ENCODE data around the gene LELP1. TPM values are rescaled to one million over a fixed set of nuclear protein-coding genes. Genes with fewer than 3 reads are reported as not detected.

LELP1 gene
- total and polyA plus RNA-seq, 2 of the 13 experiments (the other 11 are each of a cell fraction or from before 2014, with no cell fraction given) = not detected

Other genes starting within 250 kb of the LELP1 start
- not detected in 2 replicates for gene SPRR4, start 232.8 kb upstream of the LELP1 start, total RNA-seq (2016; rRNA removed; fragmentation: Illumina TruSeq; extraction: Trizol)
- not detected in 2 replicates for gene SPRR4, start 232.8 kb upstream of the LELP1 start, polyA plus RNA-seq (2011; rRNA removed)
- not detected in 2 replicates for gene SPRR1A, start 219.3 kb upstream of the LELP1 start, total RNA-seq (2016; rRNA removed; fragmentation: Illumina TruSeq; extraction: Trizol)
- gene SPRR1A, start 219.3 kb upstream of the LELP1 start, polyA plus RNA-seq (2011; rRNA removed) = not detected in 2 replicates
- gene SPRR3, start 201.7 kb upstream of the LELP1 start, total RNA-seq (2016; rRNA removed; fragmentation: Illumina TruSeq; extraction: Trizol) = not detected in 2 replicates
- gene SPRR3, start 201.7 kb upstream of the LELP1 start, polyA plus RNA-seq (2011; rRNA removed) = not detected in 2 replicates
- gene SPRR1B, start 172.2 kb upstream of the LELP1 start, total RNA-seq (2016; rRNA removed; fragmentation: Illumina TruSeq; extraction: Trizol) = not detected in 2 replicates
- not detected in 2 replicates for gene SPRR1B, start 172.2 kb upstream of the LELP1 start, polyA plus RNA-seq (2011; rRNA removed)
- not detected in 2 replicates for gene SPRR2D, start 162.3 kb upstream of the LELP1 start, total RNA-seq (2016; rRNA removed; fragmentation: Illumina TruSeq; extraction: Trizol)
- not detected in 2 replicates for gene SPRR2D, start 162.3 kb upstream of the LELP1 start, polyA plus RNA-seq (2011; rRNA removed)
- not detected in 2 replicates for gene SPRR2A, start 145.9 kb upstream of the LELP1 start, total RNA-seq (2016; rRNA removed; fragmentation: Illumina TruSeq; extraction: Trizol)
- not detected in 2 replicates for gene SPRR2A, start 145.9 kb upstream of the LELP1 start, polyA plus RNA-seq (2011; rRNA removed)
- not detected in 2 replicates for gene SPRR2B, start 131.8 kb upstream of the LELP1 start, total RNA-seq (2016; rRNA removed; fragmentation: Illumina TruSeq; extraction: Trizol)
- gene SPRR2B, start 131.8 kb upstream of the LELP1 start, polyA plus RNA-seq (2011; rRNA removed) = not detected in 2 replicates
- gene SPRR2E, start 108.9 kb upstream of the LELP1 start, total RNA-seq (2016; rRNA removed; fragmentation: Illumina TruSeq; extraction: Trizol) = not detected in 2 replicates
- not detected in 2 replicates for gene SPRR2E, start 108.9 kb upstream of the LELP1 start, polyA plus RNA-seq (2011; rRNA removed)
- not detected in 2 replicates for gene SPRR2F, start 89.9 kb upstream of the LELP1 start, total RNA-seq (2016; rRNA removed; fragmentation: Illumina TruSeq; extraction: Trizol)
- not detected in 2 replicates for gene SPRR2F, start 89.9 kb upstream of the LELP1 start, polyA plus RNA-seq (2011; rRNA removed)
- gene SPRR2G, start 52.5 kb upstream of the LELP1 start, total RNA-seq (2016; rRNA removed; fragmentation: Illumina TruSeq; extraction: Trizol) = not detected in 2 replicates
- not detected in 2 replicates for gene SPRR2G, start 52.5 kb upstream of the LELP1 start, polyA plus RNA-seq (2011; rRNA removed)
- gene PRR9, start 14.2 kb downstream of the LELP1 start, total RNA-seq (2016; rRNA removed; fragmentation: Illumina TruSeq; extraction: Trizol) = not detected in 2 replicates
- gene PRR9, start 14.2 kb downstream of the LELP1 start, polyA plus RNA-seq (2011; rRNA removed) = not detected in 2 replicates
- gene LORICRIN, start 56.3 kb downstream of the LELP1 start, total RNA-seq (2016; rRNA removed; fragmentation: Illumina TruSeq; extraction: Trizol) = not detected in 2 replicates
- not detected in 2 replicates for gene LORICRIN, start 56.3 kb downstream of the LELP1 start, polyA plus RNA-seq (2011; rRNA removed)
- not detected in 2 replicates for gene PGLYRP3, start 109.5 kb downstream of the LELP1 start, total RNA-seq (2016; rRNA removed; fragmentation: Illumina TruSeq; extraction: Trizol)
- gene PGLYRP3, start 109.5 kb downstream of the LELP1 start, polyA plus RNA-seq (2011; rRNA removed) = not detected in 2 replicates
- not detected in 2 replicates for gene PGLYRP4, start 145.4 kb downstream of the LELP1 start, total RNA-seq (2016; rRNA removed; fragmentation: Illumina TruSeq; extraction: Trizol)
- not detected in 2 replicates for gene PGLYRP4, start 145.4 kb downstream of the LELP1 start, polyA plus RNA-seq (2011; rRNA removed)
- gene S100A9, start 154.4 kb downstream of the LELP1 start, total RNA-seq (2016; rRNA removed; fragmentation: Illumina TruSeq; extraction: Trizol) = 0.31 and 1.1 TPM in 2 replicates
- 0.61 and 0.69 TPM in 2 replicates for gene S100A9, start 154.4 kb downstream of the LELP1 start, polyA plus RNA-seq (2011; rRNA removed)
- gene S100A12, start 172.2 kb downstream of the LELP1 start, total RNA-seq (2016; rRNA removed; fragmentation: Illumina TruSeq; extraction: Trizol) = not detected in 2 replicates
- gene S100A12, start 172.2 kb downstream of the LELP1 start, polyA plus RNA-seq (2011; rRNA removed) = not detected in 2 replicates
- gene S100A8, start 187.6 kb downstream of the LELP1 start, total RNA-seq (2016; rRNA removed; fragmentation: Illumina TruSeq; extraction: Trizol) = not detected in 2 replicates
- not detected in 2 replicates for gene S100A8, start 187.6 kb downstream of the LELP1 start, polyA plus RNA-seq (2011; rRNA removed)
- gene S100A7A, start 213.1 kb downstream of the LELP1 start, total RNA-seq (2016; rRNA removed; fragmentation: Illumina TruSeq; extraction: Trizol) = not detected in 2 replicates
- gene S100A7A, start 213.1 kb downstream of the LELP1 start, polyA plus RNA-seq (2011; rRNA removed) = not detected in 2 replicates

Data from HepG2 (cell line).